ENCODE results near the gene OR2T34.

GRCh38 chr1:248576260-248576980 lies 1.9 kb upstream of the OR2T34 start:
- TF ChIP-seq CTCF (IDR thresholded peaks at IDR 0.05; ENCODE audit: low read depth, low read length) = no peak
- no peak for TF ChIP-seq POLR2A (IDR thresholded peaks at IDR 0.05; ENCODE audit: extremely low read depth, insufficient read length)

All from NB4 (cell line).